Keratinocyte (primary cell): ENCODE results near the gene RPH3AL. TPM values are rescaled to one million over a fixed set of nuclear protein-coding genes. Genes with fewer than 3 reads are reported as not detected.

Source experiments
- DNase-seq: peaks from one replicate; pipeline ENCODE4 v3.0.0-alpha.2; 2011; ENCODE audit warnings: low read depth, missing footprints, low spot score
- FAIRE-seq: peaks from 2 replicates; lab custom pipeline; 2011; peaks lifted over from hg19 to GRCh38; lab: Jason Lieb, UNC
- H2AFZ ChIP-seq: 2 replicates; pipeline ENCODE4 v1.6.0; 2012; ENCODE audit warnings: low read length, control low read depth, inconsistent platforms; ENCODE audit not compliant: control insufficient read depth
- H3K27ac ChIP-seq: 2 replicates; pipeline ENCODE4 v1.5.1; 2011; ENCODE audit warnings: low read length; ENCODE audit not compliant: control insufficient read depth, insufficient read depth
- H3K27me3 ChIP-seq: 3 replicates; pipeline ENCODE4 v1.6.0; 2011; ENCODE audit warnings: low read length; ENCODE audit not compliant: control insufficient read depth, insufficient read depth; ENCODE audit errors: extremely low read depth
- H3K36me3 ChIP-seq, 2 experiments: 2 replicates in 1 of 2; 3 replicates in 1 of 2; pipeline ENCODE4 v1.5.1; 2011; ENCODE audit warnings: low read length in 2 of 2, mild to moderate bottlenecking in 1 of 2; ENCODE audit not compliant: control insufficient read depth in 2 of 2, insufficient read depth in 2 of 2; ENCODE audit errors: extremely low read depth in 1 of 2
- H3K4me1 ChIP-seq: 3 replicates; pipeline ENCODE4 v1.5.1; 2011; ENCODE audit warnings: low read length; ENCODE audit not compliant: control insufficient read depth, insufficient read depth; ENCODE audit errors: extremely low read depth
- H3K4me2 ChIP-seq: 3 replicates; pipeline ENCODE4 v1.6.0; 2011; ENCODE audit warnings: low read depth, low read length; ENCODE audit not compliant: control insufficient read depth, insufficient read depth; ENCODE audit errors: extremely low read depth
- H3K4me3 ChIP-seq, 3 experiments: fragments of 200-600 bp in 1 of 3; sonication (generic) in 1 of 3; 2 replicates in 2 of 3; 3 replicates in 1 of 3; pipeline ENCODE4 v1.5.1; 2011 to 2016; ENCODE audit warnings: low read length in 3 of 3, mild to moderate bottlenecking in 3 of 3, control low read depth in 2 of 3, inconsistent platforms in 1 of 3, low read depth in 1 of 3, mixed read lengths in 1 of 3, mixed run types in 1 of 3, moderate library complexity in 1 of 3; ENCODE audit not compliant: control insufficient read depth in 2 of 3, insufficient read depth in 2 of 3; ENCODE audit errors: extremely low read depth in 1 of 3
- H3K79me2 ChIP-seq: 2 replicates; pipeline ENCODE4 v1.6.0; 2012; ENCODE audit warnings: low read length; ENCODE audit not compliant: control insufficient read depth, insufficient read depth
- H3K9ac ChIP-seq: 3 replicates; pipeline ENCODE4 v1.6.0; 2011; ENCODE audit warnings: low read length; ENCODE audit not compliant: control insufficient read depth, insufficient read depth; ENCODE audit errors: extremely low read depth
- H3K9me1 ChIP-seq: 3 replicates; pipeline ENCODE4 v1.6.0; 2011; ENCODE audit warnings: low read length; ENCODE audit not compliant: control insufficient read depth, insufficient read depth; ENCODE audit errors: extremely low read depth
- H3K9me3 ChIP-seq: 2 replicates; pipeline ENCODE4 v1.5.1; 2012; ENCODE audit warnings: low read depth, low read length; ENCODE audit not compliant: control insufficient read depth
- H4K20me1 ChIP-seq: 3 replicates; pipeline ENCODE4 v1.6.0; 2011; ENCODE audit warnings: low read length; ENCODE audit not compliant: control insufficient read depth, insufficient read depth; ENCODE audit errors: extremely low read depth
- CTCF ChIP-seq, 3 experiments: IDR thresholded peaks in 1 of 3; conservative IDR thresholded peaks in 1 of 3; optimal IDR thresholded peaks in 1 of 3; 2 replicates in 2 of 3; 3 replicates in 1 of 3; pipeline versions ENCODE3 to v1.5.1; 2011; ENCODE audit warnings: low read length in 3 of 3, mild to moderate bottlenecking in 3 of 3, moderate library complexity in 2 of 3, control low read depth in 1 of 3, inconsistent platforms in 1 of 3; ENCODE audit not compliant: insufficient read depth in 2 of 3; ENCODE audit errors: extremely low read depth in 1 of 3
- EZH2 ChIP-seq: IDR thresholded peaks from one replicate; pipeline ENCODE4 v1.6.1; 2012; ENCODE audit warnings: inconsistent platforms, mild to moderate bottlenecking, low read length, moderate library complexity
- dilution Hi-C: fragments of 300-500 bp; cut with MboI; formaldehyde crosslinking; loops from one replicate; pipeline ENCODE4 v1.7.0; 2020; ENCODE audit warnings: low sequenced_read_pairs; ENCODE audit not compliant: extremely low pct_ligation_motif_present
- polyA plus RNA-seq, 5 experiments: library from polyadenylated mRNA; depleted of rRNA in 3 of 5; stranded (reverse) in 3 of 5; stranded (forward) in 1 of 5; unstranded in 1 of 5; fragments of >200 nt; gene quantifications; 1 replicate in 1 of 5; 2 replicates in 3 of 5; 3 replicates in 1 of 5; pipeline versions ENCODE4 v1.2.1 to v1.2.3, GENCODE V29; 2011 to 2012; ENCODE audit warnings: missing spikeins in 2 of 5, low read depth in 1 of 5, low replicate concordance in 1 of 5

The RPH3AL gene
- polyA plus RNA-seq, 1 donor (not counting 4 experiments of a cell fraction or from before 2014, with no cell fraction given) = 0.31 TPM

GRCh38 chr17:238964-239259, 113.7 kb downstream of the RPH3AL start:
- Histone ChIP-seq H3K79me2 (no peaks in the 10 kb centered on the region), H3K9me3 (no peaks in the 10 kb centered on the region), H3K4me1 (no peaks in the 10 kb centered on the region), H3K36me3 (no peaks in the 10 kb centered on the region), H3K27me3 (no peaks in the 10 kb centered on the region), H4K20me1 (no peaks in the 10 kb centered on the region), H3K9me1 (no peaks in the 10 kb centered on the region), H3K4me3 (no peak overlapping the region), H3K9ac (no peak overlapping the region), H2AFZ (no peak overlapping the region), H3K4me2 (no peak overlapping the region), H3K27ac (no peak overlapping the region)
- dilution Hi-C loops = no loop called here
- FAIRE-seq (no peak), DNase-seq (no peak)
- TF ChIP-seq EZH2 (no peak), CTCF (optimal IDR thresholded peaks at IDR 0.05 in 1 of 3, IDR thresholded peaks at IDR 0.05 in 1 of 3, conservative IDR thresholded peaks at IDR 0.05 in 1 of 3; ENCODE audit: extremely low read depth in 1 of 3, insufficient read depth in 2 of 3, low read length in 3 of 3) (no peak)

GRCh38 chr17:238071-238963, 114.3 kb downstream of the RPH3AL start:
- Histone ChIP-seq H3K79me2 (no peaks in the 10 kb centered on the region), H3K4me1 (no peaks in the 10 kb centered on the region), H3K9me1 (no peaks in the 10 kb centered on the region), H4K20me1 (no peaks in the 10 kb centered on the region), H3K4me3 (no peak overlapping the region), H3K4me2 (no peak overlapping the region), H3K36me3 (no peaks in the 10 kb centered on the region), H3K9ac (no peak overlapping the region), H3K27me3 (no peaks in the 10 kb centered on the region), H2AFZ (no peak overlapping the region), H3K27ac (no peak overlapping the region), H3K9me3 (no peaks in the 10 kb centered on the region)
- no peak for DNase-seq
- dilution Hi-C loops = no loop called here
- FAIRE-seq = no peak
- TF ChIP-seq CTCF (optimal IDR thresholded peaks at IDR 0.05 in 1 of 3, IDR thresholded peaks at IDR 0.05 in 1 of 3, conservative IDR thresholded peaks at IDR 0.05 in 1 of 3; ENCODE audit: extremely low read depth in 1 of 3, insufficient read depth in 2 of 3, low read length in 3 of 3) = no peak
- no peak for TF ChIP-seq EZH2
